Ovary (tissue), 9 donors: ENCODE results near the gene FHAD1. TPM values are rescaled to one million over a fixed set of nuclear protein-coding genes. Genes with fewer than 3 reads are reported as not detected.
A peak's percentile ranks its signal among the peaks of the same experiment; 100 is the strongest.
"Not testable (repeated sequence)": the region's sequence is repeated elsewhere in the genome, so short reads cannot be mapped to it uniquely, and the experiment has no call there.

Experiments used
- DNase-seq, 5 donors: peaks; one replicate each; pipeline ENCODE4 v3.0.0-alpha.2; 2019 to 2020
- H3K27ac ChIP-seq, 2 donors: fragments of 200-600 bp; one replicate each; pipeline versions ENCODE4 v1.5.1 to v1.8.0; 2019 to 2022
- H3K27me3 ChIP-seq: fragments of 200-600 bp; one replicate; pipeline ENCODE4 v1.8.0; 2022
- H3K36me3 ChIP-seq: fragments of 200-600 bp; sonication (generic); one replicate; pipeline ENCODE4 v1.5.1; 2019
- H3K4me1 ChIP-seq: one replicate; pipeline ENCODE4 v1.8.1; 2013; ENCODE audit warnings: mild to moderate bottlenecking, moderate library complexity; ENCODE audit not compliant: insufficient read depth
- H3K4me3 ChIP-seq: fragments of 200-600 bp; sonication (generic); one replicate; pipeline ENCODE4 v1.5.1; 2017
- H3K9me3 ChIP-seq, 2 donors: fragments of 200-600 bp in 1 of 2; sonication (generic) in 1 of 2; one replicate each; pipeline versions ENCODE4 v1.5.1 to v1.8.1; 2013 to 2019; ENCODE audit warnings: mild to moderate bottlenecking in 1 of 2, moderate library complexity in 1 of 2
- CTCF ChIP-seq, 3 donors: fragments of 450-650 bp in 2 of 3; fragments of 200-600 bp in 1 of 3; IDR thresholded peaks; one replicate each; pipeline versions ENCODE4 v1.5.1 to v1.8.0; 2016 to 2022; ENCODE audit warnings: antibody characterized with exemption in 3 of 3, mild to moderate bottlenecking in 1 of 3
- EP300 ChIP-seq: sonication (generic); formaldehyde crosslinking; IDR thresholded peaks from one replicate; pipeline ENCODE4 v1.6.1; 2017; ENCODE audit warnings: antibody characterized with exemption
- POLR2A ChIP-seq: fragments of 450-650 bp; IDR thresholded peaks from one replicate; pipeline ENCODE4 v1.6.1; 2017; ENCODE audit warnings: antibody characterized with exemption, mild to moderate bottlenecking, moderate library complexity
- WGBS, 3 donors: extraction: QIAGEN DNeasy Blood & Tissue Kit in 1 of 3; methylation state at CpG; one replicate each; pipeline versions ENCODE4 v1.1.5 to v1.1.7; 2013 to 2017; 5-methylcytosine and 5-hydroxymethylcytosine counted together
- intact Hi-C, 4 donors: fragments of 100-400 bp; cut with DNase I; formaldehyde crosslinking; loops; one replicate each; pipeline versions ENCODE4 v1.11.0 to v1.15.1; 2022 to 2023
- polyA plus RNA-seq, 2 donors: library from polyadenylated mRNA; stranded (reverse); fragments of 200-250 nt in 1 of 2; fragments of 350-450 nt in 1 of 2; fragmentation: Illumina TruSeq in 1 of 2; extraction: RNeasy Lipid Tissue Mini Kit (QIAGEN cat#74804) in 1 of 2; gene quantifications; one replicate each; pipeline ENCODE4 v1.2.3, GENCODE V29; 2013 to 2014
- total RNA-seq, 7 donors: library from RNA; depleted of rRNA in 2 of 7; stranded (reverse); fragments of >200 nt in 2 of 7; fragmentation: NEBNext Ultra II Directional in 3 of 7; extraction: Animal tissue kit (Norgen Biotek cat#: 25700) in 3 of 7; gene quantifications; one replicate each; pipeline versions ENCODE4 v1.1.0 to v1.2.4, GENCODE V29; 2016 to 2023
- donor health status: DM: no; HTN: no; CAD: no; lungs with moderate emphysema.
- donor health status: DM: no; HTN: no; CAD: no.
- donor health status: Bipolar disorder and iron deficiency.
- donor health status: DM: yes; HTN: yes; CAD: no.
- donor health status: DM: no; HTN: no; CAD: no.
- donor health status: DM: yes; HTN: yes; CAD: no.

FHAD1 gene
- total and polyA plus RNA-seq, 9 donors: 0.40 to 23.0 (median 1.4) TPM

- Histone ChIP-seq H3K9me3 (no peaks in the 10 kb centered on the region), H3K36me3 (no peaks in the 10 kb centered on the region), H3K27me3 (no peaks in the 10 kb centered on the region), H3K4me1 (peaks cover under 1% of the 10 kb centered on the region), H3K27ac (no peak overlapping the region), H3K4me3 (no peak overlapping the region)
- 21 to 46% (median 31%) methylated on average over 9 of the region's 9 CpGs for WGBS, 3 donors
- peak in 1 of 5 donors; percentile 27 for DNase-seq
- intact Hi-C loops: loop anchor here in 1 of 4 donors (2.0 kb wide), 1 partner anchor 110 kb away; no protein-coding TSS in a partner anchor
- TF ChIP-seq CTCF (IDR thresholded peaks at IDR 0.05) (no peak), POLR2A (no peak), EP300 (no peak)
Measured at GRCh38 chr1:15432324-15432723, 185.3 kb downstream of the FHAD1 start.

GRCh38 chr1:15433471-15433870, 186.4 kb downstream of the FHAD1 start:
- H3K27ac ChIP-seq: no peak overlapping the region
- no peaks in the 10 kb centered on the region for H3K4me1 ChIP-seq
- DNase-seq: no peak
- WGBS, 3 donors: 79 to 83% (median 83%) methylated on average over 9 of the region's 9 CpGs
- H3K27me3 ChIP-seq: no peaks in the 10 kb centered on the region
- no peak for TF ChIP-seq POLR2A
- no peak for TF ChIP-seq CTCF (IDR thresholded peaks at IDR 0.05)
- no peak for TF ChIP-seq EP300
- H3K9me3 ChIP-seq: no peaks in the 10 kb centered on the region
- intact Hi-C loops: loop anchor here in 1 of 4 donors (2.0 kb wide), 1 partner anchor 111 kb away; no protein-coding TSS in a partner anchor
- no peak overlapping the region for H3K4me3 ChIP-seq
- H3K36me3 ChIP-seq: no peaks in the 10 kb centered on the region

- H3K4me1 ChIP-seq, intact Hi-C loops, H3K4me3 ChIP-seq, H3K27ac ChIP-seq, H3K9me3 ChIP-seq, H3K36me3 ChIP-seq, DNase-seq, H3K27me3 ChIP-seq: not testable (repeated sequence)
- 68 to 82% (median 73%) methylated on average over 8 of the region's 8 CpGs for WGBS, 3 donors
Measured at GRCh38 chr1:15434739-15435138, 187.7 kb downstream of the FHAD1 start.

- TF ChIP-seq CTCF (IDR thresholded peaks at IDR 0.05) (no peak), EP300 (no peak), POLR2A (no peak)
- Histone ChIP-seq H3K4me3 (no peak overlapping the region), H3K9me3 (no peaks in the 10 kb centered on the region), H3K27me3 (no peaks in the 10 kb centered on the region), H3K27ac (no peak overlapping the region), H3K36me3 (no peaks in the 10 kb centered on the region), H3K4me1 (no peaks in the 10 kb centered on the region)
- 83 to 88% (median 83%) methylated on average over 17 of the region's 17 CpGs for WGBS, 3 donors
- intact Hi-C loops: no loop called here
- DNase-seq: no peak
Measured at GRCh38 chr1:15435239-15436077, 188.4 kb downstream of the FHAD1 start.

- intact Hi-C loops: no loop called here
- H3K36me3 ChIP-seq: no peaks in the 10 kb centered on the region
- H3K27me3 ChIP-seq: no peaks in the 10 kb centered on the region
- 91 to 96% (median 95%) methylated on average over 6 of the region's 6 CpGs for WGBS, 3 donors
- no peak overlapping the region for H3K4me3 ChIP-seq
- H3K9me3 ChIP-seq: no peaks in the 10 kb centered on the region
- H3K4me1 ChIP-seq: no peaks in the 10 kb centered on the region
- DNase-seq: no peak
- H3K27ac ChIP-seq: no peak overlapping the region
- TF ChIP-seq EP300: no peak
- no peak for TF ChIP-seq CTCF (IDR thresholded peaks at IDR 0.05)
- TF ChIP-seq POLR2A: no peak
Measured at GRCh38 chr1:15436881-15437442, 189.9 kb downstream of the FHAD1 start.
